Activated effector memory CD4-positive, alpha-beta T cell treated with anti-CD3 and anti-CD28 coated beads, Interleukin-2, amount 50 U/mL, for 16 hours (primary cell): ENCODE results near the gene MAP1LC3A.
"Not testable (repeated sequence)": the region's sequence is repeated elsewhere in the genome, so short reads cannot be mapped to it uniquely, and the experiment has no call there.

Experiments
- DNase-seq: peaks from one replicate; pipeline ENCODE4 v3.0.0-alpha.2; 2020

MAP1LC3A gene

DNA sequence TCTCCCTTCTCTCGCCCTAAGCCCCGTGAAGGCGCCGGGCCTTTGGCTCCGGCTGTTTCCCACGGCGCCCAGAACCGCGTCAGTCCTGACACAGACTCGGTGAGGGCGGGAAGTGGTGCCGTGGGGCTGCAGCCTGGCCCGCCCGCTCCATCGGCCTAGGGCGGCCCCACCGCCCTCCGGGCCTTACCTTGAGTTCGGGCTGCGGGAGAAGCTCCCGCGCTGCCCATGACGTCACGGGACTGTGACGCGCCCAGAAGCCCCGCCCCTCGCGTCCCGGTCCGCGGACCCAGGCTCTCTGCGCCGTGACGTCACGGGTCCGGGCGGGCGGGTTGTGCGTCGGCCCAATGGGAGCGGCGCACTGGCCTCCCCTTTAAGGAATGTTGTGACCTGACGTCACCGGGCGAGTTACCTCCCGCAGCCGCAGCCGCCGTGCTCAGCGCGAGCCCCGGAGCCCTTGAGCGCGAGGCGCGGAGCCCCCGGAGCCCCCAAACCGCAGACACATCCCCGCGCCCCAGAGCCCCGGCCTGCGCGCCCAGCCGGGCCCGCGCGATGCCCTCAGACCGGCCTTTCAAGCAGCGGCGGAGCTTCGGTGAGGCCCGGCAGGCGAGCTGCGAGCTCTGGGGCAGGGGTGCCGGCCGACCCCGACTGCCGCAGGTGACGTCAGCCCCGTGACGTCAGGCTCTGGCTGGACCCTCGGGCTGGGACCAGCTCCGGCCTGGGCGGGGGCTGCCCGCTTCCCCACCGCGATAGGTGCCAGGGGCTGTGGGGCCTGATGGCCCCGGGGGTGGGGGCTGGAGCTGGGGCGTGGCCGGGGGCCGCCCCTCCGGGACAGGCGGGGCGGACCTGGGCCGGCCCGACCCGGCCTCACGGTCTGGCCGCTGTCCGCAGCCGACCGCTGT lies at the start of gene MAP1LC3A:
MAP1LC3A (plus strand) TSS at position 399 of the 899 bp plus-strand sequence; CDS start at position 550, 151 bp downstream.
- DNase-seq, result peak; percentile 98

DNA sequence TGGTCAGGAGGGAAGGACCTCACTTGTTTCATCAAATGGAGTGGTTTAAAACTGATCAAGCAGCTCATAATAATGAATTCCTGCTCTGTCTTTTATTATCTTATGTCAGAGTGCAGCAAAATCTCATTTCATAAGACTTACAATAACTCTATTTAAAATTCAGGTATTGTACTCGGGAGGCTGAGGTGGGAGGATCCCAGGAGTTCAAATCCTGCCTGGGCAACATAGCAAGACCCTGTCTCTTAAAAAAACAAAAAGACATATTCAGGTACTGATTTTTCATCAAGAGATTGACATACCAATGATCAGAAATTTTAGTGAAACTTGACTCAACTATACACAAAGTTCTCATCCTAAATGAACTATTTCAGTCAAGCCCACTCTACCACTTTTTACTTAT lies 47.9 kb upstream of the MAP1LC3A start:
- no peak for DNase-seq

DNA sequence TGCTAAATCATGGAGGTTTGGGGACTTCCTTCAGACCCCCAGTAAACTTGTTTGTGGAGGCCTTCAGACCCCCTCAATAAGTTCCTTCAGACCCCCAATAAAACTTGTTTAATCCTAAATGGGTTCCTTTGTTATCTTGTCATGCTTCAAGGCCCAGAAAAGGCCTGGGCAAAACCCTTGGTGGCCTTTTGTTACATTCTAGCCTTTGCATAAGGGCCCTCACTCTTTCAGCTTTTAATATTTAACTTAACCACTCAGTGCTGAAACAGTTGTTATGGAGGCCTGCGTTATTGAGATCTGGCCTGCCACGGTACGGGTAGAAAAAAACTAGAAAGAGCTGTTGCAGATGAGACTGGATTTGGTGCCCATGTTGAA lies 46.6 kb upstream of the MAP1LC3A start:
- DNase-seq, result no peak

DNA sequence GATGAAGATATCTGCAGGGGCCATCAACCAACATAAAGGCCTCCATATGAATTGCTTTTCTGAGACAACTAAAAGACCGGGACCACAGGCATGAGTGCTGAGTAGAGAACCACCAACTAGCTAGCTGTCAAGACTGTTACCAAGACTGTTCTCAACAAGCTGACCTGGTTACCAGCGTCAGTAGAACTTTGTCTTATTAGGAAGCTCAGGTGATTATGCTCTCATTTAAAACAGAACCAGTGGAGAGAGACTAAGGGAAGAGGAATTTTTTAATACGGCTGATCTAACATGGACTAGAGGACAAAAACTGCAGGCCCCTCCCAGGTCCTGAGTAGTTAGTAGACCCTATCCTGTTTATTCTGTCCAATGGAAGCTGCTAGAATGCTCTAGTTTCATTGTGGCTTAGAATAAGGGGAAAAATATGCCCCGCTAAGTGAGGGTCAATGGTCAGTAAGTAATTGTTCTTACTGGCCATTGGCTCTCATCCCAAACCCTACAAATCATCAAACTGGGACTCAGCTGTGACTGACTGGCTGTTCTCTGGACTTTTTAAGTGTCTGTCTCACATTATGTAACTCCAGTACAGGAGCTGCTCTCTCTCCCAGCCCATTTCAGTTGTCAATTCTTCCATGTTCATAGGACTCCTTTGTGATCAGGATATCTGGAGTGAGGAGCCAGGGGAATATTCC lies 46.1 kb upstream of the MAP1LC3A start:
- no peak for DNase-seq

DNA sequence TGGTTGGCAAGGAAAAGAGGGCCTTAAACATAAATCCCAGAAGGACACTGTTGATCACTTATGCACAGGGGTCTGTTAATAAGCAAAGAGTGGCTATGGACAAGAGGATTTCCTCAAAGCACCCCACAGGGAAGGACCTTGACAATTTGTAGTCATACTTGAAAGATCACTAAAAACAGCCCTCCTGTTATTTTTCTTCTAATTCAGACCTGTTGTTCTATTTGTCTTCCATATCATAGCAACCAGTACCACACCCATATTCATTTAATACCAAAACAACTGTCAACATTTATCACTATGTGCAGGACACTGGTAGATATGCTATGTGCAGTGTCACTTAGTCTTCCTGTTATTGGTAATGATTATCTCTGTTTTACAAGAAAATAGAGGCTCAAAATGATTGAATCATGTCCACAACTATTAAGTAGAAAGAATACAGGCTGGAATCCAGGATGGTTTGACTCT lies 45.5 kb upstream of the MAP1LC3A start:
- DNase-seq, result no peak

DNA sequence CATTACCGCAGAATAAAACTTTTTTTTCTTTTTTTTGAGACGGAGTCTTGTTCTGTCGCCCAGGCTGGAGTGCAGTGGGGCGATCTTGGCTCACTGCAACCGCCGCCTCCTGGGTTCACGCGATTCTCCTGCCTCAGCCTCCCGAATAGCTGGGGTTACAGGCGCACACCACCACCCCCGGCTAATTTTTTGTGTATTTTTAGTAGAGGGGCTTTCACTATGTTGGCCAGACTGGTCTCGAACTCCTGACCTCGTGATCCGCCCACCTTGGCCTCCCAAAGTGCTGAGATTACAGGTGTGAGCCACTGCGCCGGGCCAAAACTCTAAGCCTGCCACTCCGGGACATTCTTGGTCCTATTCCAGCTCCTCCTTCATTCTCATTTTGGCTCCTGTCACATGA lies 44.5 kb upstream of the MAP1LC3A start:
- not testable (repeated sequence) for DNase-seq

DNA sequence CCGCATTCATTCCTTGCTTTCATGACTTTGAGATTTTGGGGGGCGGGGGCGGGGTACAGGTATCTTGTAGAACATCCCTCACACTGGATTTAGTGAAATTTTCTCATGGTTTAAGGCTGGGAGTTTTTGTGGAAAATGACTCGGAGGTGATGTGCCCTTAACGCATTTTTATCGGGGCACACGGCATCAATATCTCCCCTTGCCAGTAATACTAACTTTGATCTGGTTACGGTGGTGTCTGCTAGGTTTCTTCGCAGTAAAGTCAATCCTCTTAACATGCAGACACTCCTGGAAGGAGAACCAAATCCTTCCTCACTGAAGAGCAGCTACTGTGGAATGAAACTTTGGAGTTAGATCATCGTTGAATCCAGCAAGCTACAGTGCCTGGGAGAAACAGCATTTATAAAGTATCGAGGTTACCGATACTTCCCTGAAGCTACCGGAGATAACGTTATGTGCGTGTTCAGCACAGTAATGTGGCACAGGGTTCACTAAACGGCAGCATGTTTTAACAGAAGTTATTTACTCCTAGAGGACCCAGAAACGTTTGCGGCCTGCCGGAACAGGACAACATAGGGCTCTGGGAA lies 43.5 kb upstream of the MAP1LC3A start:
- no peak for DNase-seq

DNA sequence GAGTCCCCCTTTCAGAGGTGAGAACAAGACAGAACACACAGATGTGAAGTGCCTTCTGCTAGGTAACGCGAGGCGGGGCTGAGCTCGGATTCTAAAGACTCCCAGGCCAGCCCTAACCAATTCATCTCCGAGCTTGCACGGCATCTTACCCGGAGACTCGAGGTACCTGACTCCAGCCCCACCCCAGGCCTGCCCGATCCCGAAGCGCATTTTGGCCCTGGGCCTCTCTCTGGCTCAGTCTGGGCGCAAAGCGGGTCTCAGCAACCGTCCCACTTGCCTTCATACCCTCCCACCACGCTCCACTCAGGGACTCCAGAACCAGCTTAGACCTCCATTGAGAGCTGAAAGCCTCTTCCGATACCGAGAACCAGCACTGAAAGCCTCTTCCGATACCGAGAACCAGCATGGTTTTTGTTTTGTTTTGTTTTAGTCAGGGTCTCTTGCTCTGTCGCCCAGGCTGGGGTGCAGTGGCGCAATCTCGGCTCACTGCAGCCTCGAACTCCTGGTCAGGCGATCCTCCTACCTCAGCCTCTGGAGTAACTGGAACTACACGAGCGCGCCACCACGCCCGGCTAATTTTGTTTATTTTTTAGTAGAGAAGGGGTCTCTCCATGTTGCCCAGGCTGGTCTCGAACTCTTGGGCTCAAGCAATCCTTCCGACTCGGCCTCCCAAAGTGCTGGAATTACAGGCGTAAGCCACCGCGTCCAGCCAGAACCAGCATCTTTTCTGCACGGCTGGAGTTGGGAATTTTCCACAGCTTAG lies 42.9 kb upstream of the MAP1LC3A start:
- peak; percentile 92 for DNase-seq

DNA sequence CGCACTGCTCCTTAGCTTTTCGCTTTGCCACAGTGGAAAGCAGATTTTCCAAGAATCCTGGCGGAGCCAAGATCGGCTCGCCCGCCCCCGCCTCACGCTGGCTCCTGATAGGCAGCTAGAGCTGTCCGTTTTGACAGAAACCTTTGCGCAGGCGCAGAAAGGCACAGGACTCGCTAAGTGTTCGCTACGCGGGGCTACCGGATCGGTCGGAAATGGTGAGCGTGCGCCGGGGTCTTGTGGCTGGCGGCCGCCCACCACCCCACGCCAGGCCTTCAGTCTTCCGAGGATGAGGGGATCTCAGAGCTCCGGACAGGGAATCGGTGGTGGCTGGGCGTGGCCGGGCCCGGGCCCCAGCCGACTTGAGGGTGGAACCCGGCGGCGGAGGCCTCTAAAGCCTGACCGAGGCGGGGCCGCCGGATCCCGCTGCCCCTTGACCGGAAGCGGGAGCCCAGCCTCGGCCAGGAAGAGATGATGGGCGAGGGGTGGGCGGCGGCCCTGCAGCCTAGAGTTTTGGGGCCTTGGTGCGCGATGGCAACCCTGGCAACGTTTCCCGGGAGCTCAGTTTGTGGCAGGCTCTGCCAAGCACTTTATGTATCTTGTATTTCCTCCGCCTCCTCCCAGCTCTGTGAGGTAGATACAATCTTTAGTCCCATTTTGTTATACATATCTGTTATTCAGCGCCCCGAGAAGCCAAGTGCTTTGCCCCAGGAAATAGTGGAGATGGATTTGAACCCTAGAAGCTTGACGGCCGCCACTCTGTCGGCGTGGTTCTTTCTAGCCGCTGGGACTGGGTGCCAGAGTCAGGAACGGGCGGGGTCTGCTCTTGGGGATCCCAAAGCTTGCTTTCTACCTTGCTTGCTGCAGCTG lies 42.0 kb upstream of the MAP1LC3A start, which contains the start of gene DYNLRB1:
DYNLRB1 (plus strand) TSS at position 176 of the 867 bp plus-strand sequence; CDS start at position 213, 37 bp downstream.
- peak; percentile 98 for DNase-seq

DNA sequence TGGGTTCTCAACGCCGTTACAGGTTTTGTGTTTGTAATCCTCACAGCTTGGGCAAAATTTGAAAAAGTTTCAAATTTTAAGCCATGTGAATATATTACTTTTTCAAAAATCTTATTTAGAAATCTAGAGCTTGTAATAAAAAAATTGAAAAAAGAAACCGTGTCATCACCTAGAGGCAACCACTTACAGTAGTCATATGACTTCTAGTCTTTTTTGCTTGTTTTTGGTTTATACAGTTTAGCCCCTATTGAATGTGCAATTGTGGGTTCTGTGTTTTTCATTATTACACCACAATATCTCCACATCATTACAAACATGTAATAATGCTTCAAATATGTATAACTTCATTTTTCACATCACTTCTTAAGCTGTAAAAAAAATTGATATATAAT lies 41.4 kb upstream of the MAP1LC3A start:
- DNase-seq, result no peak

DNA sequence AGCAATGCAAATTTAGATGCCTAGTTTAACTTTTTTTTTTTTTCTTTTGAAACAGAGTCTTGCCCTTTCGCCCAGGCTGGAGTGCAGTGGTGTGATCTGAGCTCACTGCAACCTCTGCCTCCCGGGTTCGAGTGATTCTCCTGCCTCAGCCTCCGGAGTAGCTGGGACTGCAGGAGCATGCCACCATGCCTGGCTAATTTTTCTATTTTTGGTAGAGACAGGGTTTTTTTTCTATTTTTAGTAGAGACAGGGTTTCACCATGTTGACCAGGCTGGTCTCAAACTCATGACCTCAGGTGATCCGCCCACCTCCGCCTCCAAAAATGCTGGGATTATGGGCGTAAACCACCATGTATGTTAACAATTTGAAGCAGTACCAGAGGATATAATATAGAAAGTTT lies 39.7 kb upstream of the MAP1LC3A start:
- not testable (repeated sequence) for DNase-seq

DNA sequence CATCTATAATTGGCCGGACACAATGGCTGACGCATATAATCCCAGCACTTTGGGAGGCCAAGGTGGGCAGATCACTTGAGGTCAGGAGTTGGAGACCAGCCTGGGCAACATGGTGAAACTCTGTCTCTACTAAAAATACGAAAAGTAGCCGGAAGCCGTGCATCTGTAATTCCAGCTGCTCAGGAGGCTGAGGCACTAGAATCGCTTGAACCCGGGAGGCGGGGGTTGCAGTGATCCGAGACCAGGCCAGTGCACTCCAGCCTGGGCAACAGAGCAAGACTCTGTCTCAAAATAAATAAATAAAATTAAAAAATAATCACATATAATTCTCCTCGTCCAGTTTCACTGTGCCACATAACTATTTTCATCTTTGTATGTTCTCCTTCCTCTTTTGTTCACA lies 38.7 kb upstream of the MAP1LC3A start:
- DNase-seq, result not testable (repeated sequence)

DNA sequence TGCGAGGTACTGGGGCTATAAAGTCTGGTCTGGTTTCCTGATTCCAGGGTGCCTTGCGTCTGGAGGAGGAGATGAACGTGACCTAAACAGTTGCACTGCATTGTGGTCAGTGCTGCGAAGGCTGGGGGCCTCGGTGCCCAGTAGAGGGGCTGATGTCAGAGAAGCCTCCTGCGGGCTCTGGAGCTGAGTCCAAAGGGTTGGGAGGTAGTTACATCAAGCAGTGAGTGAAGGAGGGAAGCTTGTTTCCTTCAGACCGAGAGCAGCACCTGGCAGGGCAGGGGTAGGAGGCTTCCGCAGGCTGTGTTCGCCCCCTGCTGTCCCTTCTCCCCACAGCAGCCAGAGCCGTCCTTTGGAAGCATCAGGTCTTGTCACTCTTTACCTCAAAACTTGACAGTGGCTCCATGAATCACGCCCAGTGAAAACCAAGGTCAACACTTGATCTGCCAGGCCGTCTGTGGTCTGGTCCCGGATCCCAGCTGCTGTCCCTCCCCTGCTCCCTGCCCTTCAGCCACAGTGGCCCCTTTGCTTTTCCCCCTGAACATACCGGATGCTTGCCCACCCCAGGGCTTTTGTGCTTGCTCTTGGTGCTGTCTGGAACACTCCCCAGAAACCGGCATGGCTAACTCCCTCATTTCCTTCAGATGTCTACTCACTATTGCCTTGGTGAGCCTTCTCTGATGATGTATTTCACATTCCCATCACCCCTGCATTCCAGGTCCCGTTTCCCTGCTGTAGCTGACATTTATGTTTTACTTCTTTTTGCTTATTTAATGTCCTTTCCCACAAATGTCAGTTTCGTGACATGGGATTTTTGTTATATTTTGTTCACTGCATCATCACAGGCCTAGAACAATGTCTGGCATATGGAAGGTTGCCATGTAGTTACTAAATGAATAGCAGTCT lies 35.3 kb upstream of the MAP1LC3A start:
- DNase-seq, result peak; percentile 80

DNA sequence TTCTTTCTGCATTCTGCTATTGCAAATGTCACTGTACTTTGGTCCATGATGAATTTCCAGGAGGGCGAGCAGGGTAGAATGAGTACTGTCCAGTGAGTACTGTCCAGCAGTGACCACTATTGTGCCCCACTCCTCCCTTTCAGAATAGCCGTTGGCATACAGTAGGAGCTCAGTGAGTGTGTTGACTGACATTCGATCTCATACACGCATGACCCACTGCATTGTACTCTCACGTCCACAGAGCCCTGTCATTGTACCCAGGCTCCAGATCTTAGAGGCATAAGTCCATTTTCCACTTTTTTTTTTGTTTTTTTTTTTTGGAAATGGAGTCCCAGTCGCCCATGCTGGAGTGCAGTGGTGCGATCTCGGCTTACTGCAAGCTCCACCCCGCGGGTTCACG lies 34.1 kb upstream of the MAP1LC3A start:
- DNase-seq, result peak; percentile 39

DNA sequence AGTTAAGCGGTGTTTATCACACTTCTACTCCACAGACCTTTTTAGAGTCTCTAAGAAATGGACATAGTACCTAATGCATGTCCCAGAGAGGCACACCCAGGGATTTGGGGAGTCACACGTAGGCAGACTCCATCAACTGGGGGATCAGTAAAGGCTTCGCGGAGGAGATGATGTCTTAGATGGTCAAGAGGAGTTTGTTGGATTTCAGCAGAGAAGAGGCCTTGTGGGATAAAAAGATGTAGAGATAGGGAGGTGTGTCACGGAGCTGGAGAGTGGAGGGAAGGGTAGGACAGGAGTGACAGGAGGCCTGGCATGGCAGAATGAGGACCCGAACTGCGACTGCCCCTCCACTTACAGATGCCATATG lies 33.2 kb upstream of the MAP1LC3A start:
- DNase-seq, result no peak

DNA sequence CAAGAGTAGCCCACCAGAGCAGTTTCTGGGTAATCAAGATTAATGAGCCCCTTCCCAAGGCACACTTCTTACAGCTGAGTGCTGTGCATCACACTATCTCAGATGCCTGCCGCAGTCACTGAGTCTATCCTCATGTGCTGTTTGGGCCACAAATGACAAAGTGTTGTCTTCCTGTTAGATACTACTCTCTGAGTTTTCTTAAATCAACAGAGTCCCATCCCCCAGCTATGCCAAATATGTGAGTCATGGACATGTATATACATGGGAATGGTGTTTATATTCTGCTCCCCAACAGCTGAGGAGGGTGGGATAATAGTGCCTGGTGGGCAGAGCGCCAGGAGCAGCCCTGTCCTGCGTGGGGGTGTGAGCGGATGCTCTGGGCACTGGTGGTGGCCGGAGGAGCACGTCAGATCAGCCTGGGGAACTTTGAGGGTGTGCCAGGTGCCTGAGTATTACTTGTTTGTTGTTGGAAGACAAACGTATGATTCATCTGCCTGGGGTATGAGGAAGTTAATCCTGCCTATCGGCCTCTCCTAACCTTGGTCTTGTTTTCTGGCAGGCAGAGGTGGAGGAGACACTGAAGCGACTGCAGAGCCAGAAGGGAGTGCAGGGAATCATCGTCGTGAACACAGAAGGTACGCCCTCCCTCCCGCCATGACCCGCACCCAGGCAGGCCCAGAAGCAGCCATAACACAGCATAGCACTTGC lies 32.7 kb upstream of the MAP1LC3A start:
- DNase-seq, result peak; percentile 41

DNA sequence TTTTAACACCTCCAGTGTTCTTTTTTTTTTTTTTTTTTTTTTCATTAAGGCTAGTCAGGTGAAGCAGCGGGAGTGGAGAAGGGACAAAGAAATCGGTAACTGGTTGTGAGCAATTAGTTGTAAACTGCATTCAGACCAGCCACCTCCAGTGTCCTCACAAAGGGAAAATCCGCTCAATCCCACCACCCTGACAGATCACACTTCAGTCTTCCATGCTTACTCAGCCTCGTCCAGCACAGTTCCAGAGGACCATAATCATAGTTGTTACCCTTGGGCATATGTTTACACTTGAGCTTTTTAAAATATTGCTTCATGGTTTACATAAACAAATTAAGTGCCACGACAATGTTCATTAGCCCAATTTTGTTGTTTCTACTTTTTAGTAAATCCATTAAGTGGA lies 32.1 kb upstream of the MAP1LC3A start:
- no peak for DNase-seq

DNA sequence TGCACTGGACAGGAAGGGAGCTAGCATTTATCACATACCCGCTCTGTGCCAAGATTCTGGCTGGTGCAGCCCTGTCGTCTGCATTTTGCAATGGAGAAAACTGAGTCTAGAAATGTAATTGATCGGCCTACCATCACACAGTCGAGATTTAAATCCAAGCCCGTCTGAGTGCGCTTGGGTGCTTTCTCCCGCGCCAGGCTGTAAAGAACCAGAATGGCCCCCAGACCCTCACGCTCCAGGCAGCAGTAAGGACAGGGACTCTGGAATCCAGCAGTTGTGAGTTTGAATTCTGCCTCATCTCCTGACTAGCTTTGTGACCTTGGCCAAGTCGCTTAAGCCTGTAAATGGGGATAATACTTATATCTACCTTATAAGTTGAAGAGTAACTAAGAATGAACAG lies 31.5 kb upstream of the MAP1LC3A start:
- peak; percentile 39 for DNase-seq

DNA sequence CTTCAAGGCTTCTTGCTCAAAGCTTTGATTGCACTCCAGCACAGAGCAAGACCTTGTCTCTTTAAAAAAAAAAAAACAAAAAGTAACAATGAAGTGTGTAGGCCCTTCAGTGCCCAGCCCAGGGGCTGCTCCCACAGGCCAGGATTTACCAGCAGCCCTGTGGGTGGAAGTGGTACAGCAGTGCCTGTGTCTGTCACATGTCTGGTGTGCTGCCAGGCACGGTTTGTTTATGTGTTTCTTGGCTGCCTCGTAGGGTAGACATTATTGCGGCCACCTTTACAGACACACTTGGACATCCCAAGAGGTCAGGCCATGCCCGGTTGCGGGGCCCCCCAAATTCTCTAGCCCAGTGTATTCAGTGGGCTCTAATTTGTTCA lies 29.6 kb upstream of the MAP1LC3A start:
- peak; percentile 57 for DNase-seq

DNA sequence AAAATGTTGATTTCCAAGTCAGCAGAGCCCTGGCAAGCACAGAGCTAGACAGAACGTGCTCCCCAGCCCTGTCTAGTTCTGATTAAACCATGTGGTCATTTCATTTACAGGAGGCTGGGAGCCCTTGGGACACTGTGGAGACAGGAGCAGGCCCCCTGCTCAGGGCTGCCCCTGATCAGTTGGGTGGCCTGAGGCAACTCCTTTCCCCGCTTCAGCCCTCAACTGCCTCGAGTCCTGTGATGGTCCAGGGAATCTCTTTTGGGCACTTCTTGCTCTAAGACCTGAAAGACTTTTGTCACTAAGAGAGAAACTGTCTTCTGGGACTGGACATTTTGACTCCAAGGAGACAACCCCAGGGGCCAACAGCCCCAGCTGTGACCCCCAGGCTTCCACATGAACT lies 28.8 kb upstream of the MAP1LC3A start:
- DNase-seq, result peak; percentile 17
